Mesodermal cell (in vitro differentiated cells): ENCODE data around the gene VCX3A. TPM values are rescaled to one million over a fixed set of nuclear protein-coding genes. Genes with fewer than 3 reads are reported as not detected.
"Not testable (repeated sequence)": the region's sequence is repeated elsewhere in the genome, so short reads cannot be mapped to it uniquely, and the experiment has no call there.

Experiments used
- H3K27ac ChIP-seq: 2 replicates; pipeline ENCODE4 v1.7.0; 2013; ENCODE audit warnings: mild to moderate bottlenecking, low read depth, low read length, moderate library complexity; ENCODE audit not compliant: severe bottlenecking
- H3K36me3 ChIP-seq: 2 replicates; pipeline ENCODE4 v1.7.1; 2013; ENCODE audit warnings: mild to moderate bottlenecking, low read length, moderate library complexity; ENCODE audit not compliant: control insufficient read depth, insufficient read depth
- H3K4me1 ChIP-seq: one replicate; pipeline ENCODE4 v1.7.1; 2013; ENCODE audit warnings: mild to moderate bottlenecking, low read length; ENCODE audit not compliant: insufficient read depth, control insufficient read depth, poor library complexity, severe bottlenecking
- H3K4me3 ChIP-seq: 2 replicates; pipeline ENCODE4 v1.7.0; 2013; ENCODE audit warnings: low read length, control low read depth, mild to moderate bottlenecking; ENCODE audit not compliant: insufficient read depth, poor library complexity, severe bottlenecking; ENCODE audit errors: extremely low read depth
- H3K9me3 ChIP-seq: 2 replicates; pipeline ENCODE4 v1.7.1; 2013; ENCODE audit warnings: mild to moderate bottlenecking, low read length, moderate library complexity; ENCODE audit not compliant: control insufficient read depth
- WGBS, 2 experiments: methylation state at CpG; one replicate each; pipeline ENCODE4 v1.1.5; 2013; ENCODE audit warnings: missing lambda C conversion rate in 2 of 2; ENCODE audit not compliant: insufficient coverage in 2 of 2; 5-methylcytosine and 5-hydroxymethylcytosine counted together
- polyA plus RNA-seq, 2 experiments: library from polyadenylated mRNA; stranded (reverse); fragments of 50-300 nt; gene quantifications; one replicate each; pipeline ENCODE4 v1.2.3, GENCODE V29; 2013

The VCX3A gene
- not detected for polyA plus RNA-seq (2013, experiment 1 of 2)
- polyA plus RNA-seq (2013, experiment 2 of 2) = not detected

- not testable (repeated sequence) for H3K4me1 ChIP-seq, H3K9me3 ChIP-seq, H3K36me3 ChIP-seq, H3K27ac ChIP-seq, H3K4me3 ChIP-seq
- no CpG with 5 or more reads among the region's 1 CpG for WGBS, 2 experiments
These were observed at the start of gene VCX3A for GRCh38 chrX:6535018-6535417. Gene VCX3A, minus strand, starts transcription at chrX:6535118. Its CDS starts 621 bp downstream, at chrX:6534497.

GRCh38 chrX:6574762-6575161 lies 39.8 kb upstream of the VCX3A start:
- no CpG with 5 or more reads among the region's 5 CpGs for WGBS, 2 experiments

GRCh38 chrX:6568031-6568430 lies 33.1 kb upstream of the VCX3A start:
- no peaks in the 10 kb centered on the region for H3K36me3 ChIP-seq
- H3K4me3 ChIP-seq = no peak overlapping the region
- H3K27ac ChIP-seq = no peak overlapping the region
- no peaks in the 10 kb centered on the region for H3K4me1 ChIP-seq
- no CpG with 5 or more reads among the region's 3 CpGs for WGBS, 2 experiments
- H3K9me3 ChIP-seq = no peaks in the 10 kb centered on the region

More at GRCh38 chrX:6574762-6575161, 39.8 kb upstream of the VCX3A start:
- H3K27ac ChIP-seq = no peak overlapping the region
- no peaks in the 10 kb centered on the region for H3K36me3 ChIP-seq
- no peaks in the 10 kb centered on the region for H3K4me1 ChIP-seq
- H3K9me3 ChIP-seq = no peaks in the 10 kb centered on the region
- no peak overlapping the region for H3K4me3 ChIP-seq

GRCh38 chrX:6558979-6559378 lies 24.1 kb upstream of the VCX3A start:
- Histone ChIP-seq H3K36me3 (no peaks in the 10 kb centered on the region), H3K27ac (no peak overlapping the region), H3K4me1 (no peaks in the 10 kb centered on the region), H3K4me3 (no peak overlapping the region), H3K9me3 (no peaks in the 10 kb centered on the region)
- WGBS, 2 experiments = 100% methylated on average over 1 of the region's 5 CpGs

GRCh38 chrX:6557690-6558089 lies 22.8 kb upstream of the VCX3A start:
- no CpG with 5 or more reads among the region's 3 CpGs for WGBS, 2 experiments
- Histone ChIP-seq H3K4me1 (no peaks in the 10 kb centered on the region), H3K27ac (no peak overlapping the region), H3K9me3 (no peaks in the 10 kb centered on the region), H3K4me3 (no peak overlapping the region), H3K36me3 (no peaks in the 10 kb centered on the region)

GRCh38 chrX:6550999-6551398 lies 16.1 kb upstream of the VCX3A start:
- Histone ChIP-seq H3K9me3 (no peaks in the 10 kb centered on the region), H3K4me1 (no peaks in the 10 kb centered on the region), H3K36me3 (no peaks in the 10 kb centered on the region), H3K4me3 (no peak overlapping the region), H3K27ac (no peak overlapping the region)
- 100% methylated on average over 3 to 4 of the region's 8 CpGs for WGBS, 2 experiments

GRCh38 chrX:6545712-6546111 lies 10.8 kb upstream of the VCX3A start:
- H3K4me3 ChIP-seq = no peak overlapping the region
- H3K9me3 ChIP-seq = no peaks in the 10 kb centered on the region
- WGBS, 2 experiments = 89% methylated on average over 3 of the region's 5 CpGs; no CpG with 5 or more reads in 1 of the 2 experiments
- H3K36me3 ChIP-seq = no peaks in the 10 kb centered on the region
- no peaks in the 10 kb centered on the region for H3K4me1 ChIP-seq
- no peak overlapping the region for H3K27ac ChIP-seq

- Histone ChIP-seq H3K4me3 (no peak overlapping the region), H3K36me3 (no peaks in the 10 kb centered on the region), H3K27ac (no peak overlapping the region), H3K4me1 (no peaks in the 10 kb centered on the region), H3K9me3 (no peaks in the 10 kb centered on the region)
- WGBS, 2 experiments = 80 to 86% methylated on average over 1 of the region's 3 CpGs
These were observed 8.3 kb downstream of the VCX3A start for GRCh38 chrX:6526564-6527136.

- H3K27ac ChIP-seq = no peak overlapping the region
- H3K36me3 ChIP-seq = no peaks in the 10 kb centered on the region
- no peaks in the 10 kb centered on the region for H3K9me3 ChIP-seq
- no peak overlapping the region for H3K4me3 ChIP-seq
- WGBS, 2 experiments = no CpG with 5 or more reads among the region's 6 CpGs
- no peaks in the 10 kb centered on the region for H3K4me1 ChIP-seq
These were observed 17.5 kb downstream of the VCX3A start for GRCh38 chrX:6517376-6517775.

- H3K36me3 ChIP-seq = no peaks in the 10 kb centered on the region
- no CpG with 5 or more reads among the region's 4 CpGs for WGBS, 2 experiments
- no peak overlapping the region for H3K27ac ChIP-seq
- no peaks in the 10 kb centered on the region for H3K9me3 ChIP-seq
- no peak overlapping the region for H3K4me3 ChIP-seq
- no peaks in the 10 kb centered on the region for H3K4me1 ChIP-seq
These were observed 28.5 kb downstream of the VCX3A start for GRCh38 chrX:6506444-6506843.

GRCh38 chrX:6505960-6506359 lies 29.0 kb downstream of the VCX3A start:
- H3K36me3 ChIP-seq = no peaks in the 10 kb centered on the region
- H3K4me3 ChIP-seq = no peak overlapping the region
- WGBS, 2 experiments = 56 to 100% methylated on average over 1 of the region's 2 CpGs
- H3K9me3 ChIP-seq = no peaks in the 10 kb centered on the region
- H3K4me1 ChIP-seq = no peaks in the 10 kb centered on the region
- H3K27ac ChIP-seq = no peak overlapping the region
